ENCODE data around the gene TMEM187. TPM values are rescaled to one million over a fixed set of nuclear protein-coding genes. Genes with fewer than 3 reads are reported as not detected.

The TMEM187 gene
- total RNA-seq, 4 donors from 2014 or later, result 2.5 to 4.1 (median 3.8) TPM

GRCh38 chrX:153964105-153964504 lies 8.4 kb upstream of the TMEM187 start:
- DNase-seq, result no peak
- Histone ChIP-seq H3K27ac (no peak overlapping the region), H3K4me3 (no peak overlapping the region), H3K36me3 (peaks cover 12 to 56% (median 27%) of the 10 kb centered on the region in 3 donors), H3K27me3 (no peaks in the 10 kb centered on the region), H3K4me1 (peaks cover 24 to 45% (median 27%) of the 10 kb centered on the region in 3 donors), H3K9me3 (no peaks in the 10 kb centered on the region)
- intact Hi-C loops (cut with DNase I), result no loop called here
- 90% methylated on average over 5 of the region's 14 CpGs; no CpG with 5 or more reads in 1 of the 2 donors for WGBS, 2 donors
- no peak for TF ChIP-seq POLR2A (IDR thresholded peaks at IDR 0.05)
- no peak for TF ChIP-seq CTCF (IDR thresholded peaks at IDR 0.05)

- H3K4me3 ChIP-seq, result no peak overlapping the region
- H3K9me3 ChIP-seq, result no peaks in the 10 kb centered on the region
- H3K27ac ChIP-seq, result no peak overlapping the region
- intact Hi-C loops (cut with DNase I), result no loop called here
- H3K27me3 ChIP-seq, result no peaks in the 10 kb centered on the region
- TF ChIP-seq CTCF (IDR thresholded peaks at IDR 0.05), result no peak
- TF ChIP-seq POLR2A (IDR thresholded peaks at IDR 0.05), result no peak
- peaks cover 29 to 55% (median 33%) of the 10 kb centered on the region in 3 donors for H3K4me1 ChIP-seq
- WGBS, 2 donors, result 60% methylated on average over 1 of the region's 5 CpGs; no CpG with 5 or more reads in 1 of the 2 donors
- no peak for DNase-seq
- H3K36me3 ChIP-seq, result peaks cover 4 to 43% (median 19%) of the 10 kb centered on the region in 3 donors
Observed at GRCh38 chrX:153965406-153965805, 7.1 kb upstream of the TMEM187 start.

GRCh38 chrX:153966283-153966688 lies 6.3 kb upstream of the TMEM187 start:
- Histone ChIP-seq H3K36me3 (peaks cover 4 to 34% (median 18%) of the 10 kb centered on the region in 3 donors), H3K27ac (peak overlapping the region in 3 of 4 donors; percentile 98 to 99 (median 99)), H3K9me3 (no peaks in the 10 kb centered on the region), H3K4me1 (peaks cover 29 to 55% (median 33%) of the 10 kb centered on the region in 3 donors), H3K27me3 (no peaks in the 10 kb centered on the region), H3K4me3 (no peak overlapping the region)
- TF ChIP-seq POLR2A (IDR thresholded peaks at IDR 0.05) (no peak), CTCF (IDR thresholded peaks at IDR 0.05) (no peak)
- intact Hi-C loops (cut with DNase I), result no loop called here
- 52% methylated on average over 10 of the region's 15 CpGs; no CpG with 5 or more reads in 1 of the 2 donors for WGBS, 2 donors
- DNase-seq, result no peak

- Histone ChIP-seq H3K4me3 (peak overlapping the region in 1 of 4 donors; percentile 86), H3K27me3 (no peaks in the 10 kb centered on the region), H3K27ac (peak overlapping the region; percentile 30 to 99 (median 98)), H3K36me3 (peaks cover 4 to 27% (median 11%) of the 10 kb centered on the region in 3 donors), H3K4me1 (peaks cover 29 to 55% (median 33%) of the 10 kb centered on the region in 3 donors), H3K9me3 (no peaks in the 10 kb centered on the region)
- TF ChIP-seq POLR2A (IDR thresholded peaks at IDR 0.05) (no peak), CTCF (IDR thresholded peaks at IDR 0.05) (no peak)
- intact Hi-C loops (cut with DNase I), result no loop called here
- no peak for DNase-seq
- WGBS, 2 donors, result 65% methylated on average over 8 of the region's 14 CpGs; no CpG with 5 or more reads in 1 of the 2 donors
Observed at GRCh38 chrX:153966841-153967535, 5.6 kb upstream of the TMEM187 start.

- peaks cover 29 to 55% (median 33%) of the 10 kb centered on the region in 3 donors for H3K4me1 ChIP-seq
- H3K4me3 ChIP-seq, result peak overlapping the region in 1 of 4 donors; percentile 86
- H3K27ac ChIP-seq, result peak overlapping the region; percentile 98 to 99 (median 99)
- no peak for DNase-seq
- no peaks in the 10 kb centered on the region for H3K27me3 ChIP-seq
- intact Hi-C loops (cut with DNase I), result no loop called here
- H3K9me3 ChIP-seq, result no peaks in the 10 kb centered on the region
- TF ChIP-seq POLR2A (IDR thresholded peaks at IDR 0.05) (no peak), CTCF (IDR thresholded peaks at IDR 0.05) (no peak)
- 50 to 68% methylated on average over 2 to 10 of the region's 16 CpGs for WGBS, 2 donors
- H3K36me3 ChIP-seq, result peaks cover 4 to 20% (median 8%) of the 10 kb centered on the region in 3 donors
Observed at GRCh38 chrX:153967536-153968224, 4.9 kb upstream of the TMEM187 start.

Data from esophagus squamous epithelium (tissue), 5 donors.